SK-N-SH (cell line): ENCODE measurements around the gene DOHH. TPM values are rescaled to one million over a fixed set of nuclear protein-coding genes. Genes with fewer than 3 reads are reported as not detected.
"Not testable (repeated sequence)": the region's sequence is repeated elsewhere in the genome, so short reads cannot be mapped to it uniquely, and the experiment has no call there.

ENCODE experiments used
- CTCF ChIA-PET: fragments of 300-600, 350-600 bp; formaldehyde crosslinking; extraction: SDS; loops from one replicate; lab custom pipeline; 2021; lab: Yijun Ruan, JAX
- POLR2A ChIA-PET: fragments of 350-600 bp; sonication (Branson Sonifier 250); formaldehyde crosslinking; extraction: SDS; loops from one replicate; lab custom pipeline; 2020; ENCODE audit warnings: antibody characterized with exemption, inconsistent platforms; lab: Yijun Ruan, JAX
- DNase-seq: peaks from one replicate; pipeline ENCODE4 v3.0.0; 2012
- H2AFZ ChIP-seq: fragments of 200-600 bp; sonication (generic); 2 replicates; pipeline ENCODE4 v1.8.1; 2016; ENCODE audit warnings: antibody characterized with exemption, mild to moderate bottlenecking, low read depth
- H3F3A ChIP-seq: fragments of 200-600 bp; sonication (generic); replicated peaks from 2 replicates; pipeline ENCODE3; 2016; ENCODE audit warnings: antibody characterized with exemption, mild to moderate bottlenecking; ENCODE audit not compliant: insufficient read depth
- H3K27ac ChIP-seq, 2 experiments: fragments of 200-500 bp in 1 of 2; fragments of 200-600 bp in 1 of 2; sonication (Bioruptor generic) in 1 of 2; sonication (generic), shearing (Covaris generic) in 1 of 2; 2 replicates each; pipeline versions ENCODE4 v1.5.1 to v1.6.1; 2014 to 2016; ENCODE audit warnings: low read depth in 2 of 2, inconsistent platforms in 1 of 2, low read length in 1 of 2, mild to moderate bottlenecking in 1 of 2, mixed read lengths in 1 of 2
- H3K27me3 ChIP-seq: fragments of 200-600 bp; sonication (generic), shearing (Covaris generic); 2 replicates; pipeline ENCODE4 v1.6.1; 2016; ENCODE audit warnings: mixed run types; ENCODE audit not compliant: insufficient read depth
- H3K36me3 ChIP-seq, 2 experiments: fragments of 200-500 bp in 1 of 2; fragments of 200-600 bp in 1 of 2; sonication (Bioruptor generic) in 1 of 2; sonication (generic) in 1 of 2; replicated peaks in 1 of 2; 2 replicates each; pipeline versions ENCODE3 to v1.5.1; 2014 to 2016; ENCODE audit warnings: low read length in 1 of 2, mild to moderate bottlenecking in 1 of 2; ENCODE audit not compliant: insufficient read depth in 2 of 2, control insufficient read depth in 1 of 2
- H3K4me1 ChIP-seq, 2 experiments: fragments of 200-500 bp in 1 of 2; fragments of 200-600 bp in 1 of 2; sonication (Bioruptor generic) in 1 of 2; sonication (generic), shearing (Covaris generic) in 1 of 2; 2 replicates each; pipeline versions ENCODE4 v1.5.1 to v1.6.1; 2014 to 2016; ENCODE audit warnings: low read depth in 1 of 2, low read length in 1 of 2, mixed run types in 1 of 2; ENCODE audit not compliant: insufficient read depth in 2 of 2, control insufficient read depth in 1 of 2
- H3K4me2 ChIP-seq: fragments of 200-600 bp; sonication (generic), shearing (Covaris generic); 2 replicates; pipeline ENCODE4 v1.6.1; 2017; ENCODE audit warnings: mixed run types
- H3K4me3 ChIP-seq, 2 experiments: fragments of 200-500 bp in 1 of 2; fragments of 200-600 bp in 1 of 2; sonication (Bioruptor generic) in 1 of 2; sonication (generic), shearing (Covaris generic) in 1 of 2; 2 replicates each; pipeline versions ENCODE4 v1.5.1 to v1.8.1; 2014 to 2016; ENCODE audit warnings: low read depth in 2 of 2, inconsistent platforms in 1 of 2, low read length in 1 of 2, mild to moderate bottlenecking in 1 of 2, mixed read lengths in 1 of 2, moderate library complexity in 1 of 2
- H3K79me2 ChIP-seq: fragments of 200-600 bp; sonication (generic); 2 replicates; pipeline ENCODE4 v1.8.1; 2017; ENCODE audit warnings: mild to moderate bottlenecking; ENCODE audit not compliant: insufficient read depth
- H3K9ac ChIP-seq: fragments of 200-600 bp; sonication (generic); 2 replicates; pipeline ENCODE4 v1.6.1; 2017; ENCODE audit warnings: mixed run types
- H3K9me2 ChIP-seq: fragments of 200-600 bp; sonication (generic); 2 replicates; pipeline ENCODE4 v1.6.1; 2017; ENCODE audit warnings: mixed run types
- H3K9me3 ChIP-seq: fragments of 200-600 bp; sonication (generic); 2 replicates; pipeline ENCODE4 v1.6.1; 2017; ENCODE audit warnings: mixed run types, mild to moderate bottlenecking, moderate library complexity
- H4K20me1 ChIP-seq: fragments of 200-600 bp; sonication (generic); 2 replicates; pipeline ENCODE4 v1.6.1; 2017; ENCODE audit warnings: mild to moderate bottlenecking, mixed run types; ENCODE audit not compliant: insufficient read depth
- CTCF ChIP-seq: fragments of 200-600 bp; sonication (generic); IDR thresholded peaks from 2 replicates; pipeline ENCODE4 v1.6.1; 2017; ENCODE audit warnings: antibody characterized with exemption, mild to moderate bottlenecking, moderate library complexity
- ELF1 ChIP-seq: IDR thresholded peaks from 2 replicates; pipeline ENCODE4 v1.4.0; 2012
- EZH2phosphoT487 ChIP-seq: fragments of 200-600 bp; sonication (generic); IDR thresholded peaks from 2 replicates; pipeline ENCODE4 v1.6.1; 2017; ENCODE audit warnings: low read depth, mixed run types, mild to moderate bottlenecking, antibody characterized with exemption, moderate library complexity, borderline replicate concordance
- FOSL2 ChIP-seq: IDR thresholded peaks from 2 replicates; pipeline ENCODE4 v1.4.0; 2012; ENCODE audit warnings: low read depth, mild to moderate bottlenecking, moderate library complexity, borderline replicate concordance
- GABPA ChIP-seq: IDR thresholded peaks from 2 replicates; pipeline ENCODE4 v1.4.0; 2012; ENCODE audit warnings: low read depth, mild to moderate bottlenecking
- GATA2 ChIP-seq: sonication (generic); formaldehyde crosslinking; IDR thresholded peaks from 2 replicates; pipeline ENCODE4 v1.5.0; 2020; ENCODE audit warnings: mild to moderate bottlenecking, missing genetic modification reagents
- PBX3 ChIP-seq: IDR thresholded peaks from 2 replicates; pipeline ENCODE4; 2012
- RCOR1 ChIP-seq: fragments of 150-350 bp; IDR thresholded peaks from 2 replicates; pipeline ENCODE4 v1.6.1; 2017; ENCODE audit warnings: antibody characterized with exemption, low read length
- SIN3A ChIP-seq: IDR thresholded peaks from 2 replicates; pipeline ENCODE4 v1.6.1; 2012; ENCODE audit warnings: low read depth, mild to moderate bottlenecking, low read length, moderate library complexity, borderline replicate concordance
- USF1 ChIP-seq: IDR thresholded peaks from 2 replicates; pipeline ENCODE4 v1.4.0; 2012; ENCODE audit warnings: low read depth, borderline replicate concordance
- WGBS: methylation state at CpG from one replicate; pipeline ENCODE4 v1.1.6; 2017; ENCODE audit warnings: low lambda C conversion rate; 5-methylcytosine and 5-hydroxymethylcytosine counted together
- polyA plus RNA-seq, 3 experiments: library from polyadenylated mRNA; depleted of rRNA; stranded (reverse); fragments of >200 nt; gene quantifications; 2 replicates each; pipeline ENCODE4 v1.2.3, GENCODE V29; 2012

Gene DOHH
- polyA plus RNA-seq, 1 of the 3 experiments (the other 2 are of a cell fraction), result 14.3 TPM

GRCh38 chr19:3508771-3509535, 8.5 kb upstream of the DOHH start:
- Histone ChIP-seq H3K79me2 (peaks cover 78% of the 10 kb centered on the region), H3K9ac (no peak overlapping the region), H2AFZ (no peak overlapping the region), H3F3A (peaks cover 13% of the 10 kb centered on the region), H3K27me3 (no peaks in the 10 kb centered on the region), H3K9me2 (no peaks in the 10 kb centered on the region), H3K4me2 (peak overlapping the region; percentile 7), H3K4me1 (peaks cover 11% of the 10 kb centered on the region in 2 experiments; a peak in 2 of 4 replicates), H3K27ac (peak overlapping the region in 1 of 2 experiments; percentile 50; a peak in 2 of 4 replicates), H3K9me3 (no peaks in the 10 kb centered on the region), H3K4me3 (no peak overlapping the region), H3K36me3 (peaks cover 0 to 7% of the 10 kb centered on the region in 2 experiments), H4K20me1 (peaks cover 63% of the 10 kb centered on the region)
- ChIA-PET CTCF (no interaction called here), POLR2A (no interaction called here)
- TF ChIP-seq SIN3A, result no peak
- no peak for TF ChIP-seq EZH2phosphoT487
- TF ChIP-seq GABPA, result no peak
- TF ChIP-seq FOSL2, result no peak
- no peak for TF ChIP-seq PBX3
- no peak for TF ChIP-seq ELF1
- TF ChIP-seq RCOR1, result no peak
- TF ChIP-seq GATA2, result no peak
- no peak for TF ChIP-seq CTCF
- TF ChIP-seq USF1, result no peak
- 88% methylated on average over 17 of the region's 23 CpGs for WGBS
- no peak for DNase-seq

GRCh38 chr19:3508121-3508661, 7.7 kb upstream of the DOHH start:
- DNase-seq, result peak; percentile 64
- H3K4me2 ChIP-seq, result peak overlapping the region; percentile 7; the same call in 1 of the 2 replicates
- H3K79me2 ChIP-seq, result peaks cover 71% of the 10 kb centered on the region
- peaks cover 16% of the 10 kb centered on the region for H3F3A ChIP-seq
- H2AFZ ChIP-seq, H3K27me3 ChIP-seq, POLR2A ChIA-PET, H3K4me3 ChIP-seq, H3K9me3 ChIP-seq, CTCF ChIA-PET, H3K9me2 ChIP-seq, H3K36me3 ChIP-seq, H3K27ac ChIP-seq, H3K9ac ChIP-seq: not testable (repeated sequence)
- WGBS, result 97% methylated on average over 18 of the region's 18 CpGs
- peaks cover 11% of the 10 kb centered on the region in 2 experiments; a peak in 2 of 4 replicates for H3K4me1 ChIP-seq
- H4K20me1 ChIP-seq, result peaks cover 56% of the 10 kb centered on the region
